HCT116 (cell line): ENCODE data around the gene GBX1. TPM values are rescaled to one million over a fixed set of nuclear protein-coding genes. Genes with fewer than 3 reads are reported as not detected.

ENCODE experiments used
- ATAC-seq: fragments of 200-7000 bp; cut with Tn5 transposase; 2 replicates; pipeline ENCODE4 v1.9.1; 2020; ENCODE audit warnings: mild to moderate bottlenecking, moderate library complexity
- BruUV-seq: library from RNA; stranded (reverse); fragments of 400-500 nt; replicated peaks from 2 replicates; lab custom pipeline; 2021; lab: Mats Ljungman, UMichigan
- CTCF ChIA-PET: fragments of 300-600 bp; sonication (Branson Sonifier 250); formaldehyde crosslinking; loops from one replicate; lab custom pipeline; 2021; ENCODE audit warnings: antibody characterized with exemption; lab: Charles Lee
- POLR2A ChIA-PET: fragments of 300-600, 350-600 bp; sonication (Branson Sonifier 250); formaldehyde crosslinking; loops from one replicate; lab custom pipeline; 2021; ENCODE audit warnings: antibody characterized with exemption; lab: Charles Lee
- RAD21 ChIA-PET, 2 experiments: fragments of 300-600 bp; sonication (Branson Sonifier 250); formaldehyde crosslinking; loops; one replicate each; lab custom pipeline; 2023; ENCODE audit warnings: low total read pairs in 2 of 2; ENCODE audit not compliant: uncharacterized antibody in 2 of 2, unreplicated experiment in 2 of 2, low non-redundant PET in 1 of 2; lab: Charles Lee
- DNase-seq: peaks from one replicate; pipeline ENCODE4 v3.0.0-alpha.2; 2010; ENCODE audit warnings: low read depth, low spot score
- H2AFZ ChIP-seq: fragments of 200-600 bp; shearing (Covaris generic), sonication (generic); 2 replicates; pipeline ENCODE4 v1.6.1; 2017; ENCODE audit warnings: low read depth, mixed run types, mixed read lengths, antibody characterized with exemption, low read length; ENCODE audit not compliant: poor library complexity, severe bottlenecking
- H3K27ac ChIP-seq: 2 replicates; pipeline ENCODE4 v1.5.1; 2012; ENCODE audit warnings: low read depth, low read length
- H3K27me3 ChIP-seq: fragments of 200-600 bp; sonication (generic); 2 replicates; pipeline ENCODE4 v1.6.1; 2016; ENCODE audit warnings: mixed run types, low read length, mixed read lengths; ENCODE audit not compliant: insufficient read depth
- H3K36me3 ChIP-seq, 2 experiments: fragments of 200-500 bp in 1 of 2; fragments of 200-600 bp in 1 of 2; sonication (Bioruptor generic) in 1 of 2; sonication (generic) in 1 of 2; 2 replicates each; pipeline versions ENCODE4 v1.5.1 to v1.6.1; 2014 to 2016; ENCODE audit warnings: low read length in 2 of 2, inconsistent platforms in 1 of 2, mixed read lengths in 1 of 2, mixed run types in 1 of 2; ENCODE audit not compliant: insufficient read depth in 2 of 2, control insufficient read depth in 1 of 2
- H3K4me1 ChIP-seq, 2 experiments: fragments of 200-600 bp in 1 of 2; sonication (generic) in 1 of 2; 2 replicates each; pipeline versions ENCODE4 v1.5.1 to v1.6.1; 2012 to 2017; ENCODE audit warnings: low read length in 2 of 2, inconsistent platforms in 1 of 2, mild to moderate bottlenecking in 1 of 2, mixed read lengths in 1 of 2, mixed run types in 1 of 2, moderate library complexity in 1 of 2; ENCODE audit not compliant: insufficient read depth in 2 of 2, control insufficient read depth in 1 of 2
- H3K4me2 ChIP-seq: fragments of 200-600 bp; sonication (generic); 2 replicates; pipeline ENCODE4 v1.6.1; 2017; ENCODE audit warnings: mixed run types, low read length, mixed read lengths
- H3K4me3 ChIP-seq, 2 experiments: fragments of 200-600 bp in 1 of 2; sonication (generic) in 1 of 2; replicated peaks in 1 of 2; 2 replicates each; pipeline ENCODE4 v1.5.1; 2011 to 2016; ENCODE audit warnings: low read length in 2 of 2, control low read depth in 1 of 2, low read depth in 1 of 2, mild to moderate bottlenecking in 1 of 2, mixed read lengths in 1 of 2, mixed run types in 1 of 2
- H3K79me2 ChIP-seq: fragments of 200-600 bp; sonication (generic); 2 replicates; pipeline ENCODE4 v1.6.1; 2017; ENCODE audit warnings: mild to moderate bottlenecking, mixed run types, low read length, moderate library complexity, mixed read lengths; ENCODE audit not compliant: insufficient read depth
- H3K9ac ChIP-seq: fragments of 200-600 bp; sonication (generic); 2 replicates; pipeline ENCODE4 v1.6.1; 2016; ENCODE audit warnings: low read length, mixed read lengths
- H3K9me2 ChIP-seq: fragments of 200-600 bp; sonication (generic), shearing (Covaris generic); 2 replicates; pipeline ENCODE4 v1.6.1; 2017; ENCODE audit warnings: mixed run types, mild to moderate bottlenecking, moderate library complexity; ENCODE audit not compliant: insufficient read depth
- H3K9me3 ChIP-seq, 2 experiments: fragments of 200-500 bp in 1 of 2; fragments of 200-600 bp in 1 of 2; sonication (Bioruptor generic) in 1 of 2; sonication (generic) in 1 of 2; 2 replicates each; pipeline ENCODE4 v1.6.1; 2014 to 2017; ENCODE audit warnings: low read length in 2 of 2, mixed read lengths in 2 of 2, inconsistent platforms in 1 of 2, low read depth in 1 of 2, mild to moderate bottlenecking in 1 of 2, mixed run types in 1 of 2, moderate library complexity in 1 of 2; ENCODE audit not compliant: control insufficient read depth in 1 of 2, insufficient read depth in 1 of 2
- H4K20me1 ChIP-seq: fragments of 200-600 bp; sonication (generic), shearing (Covaris generic); 2 replicates; pipeline ENCODE4 v1.6.1; 2017; ENCODE audit warnings: mixed run types, mild to moderate bottlenecking, moderate library complexity; ENCODE audit not compliant: insufficient read depth
- ATF3 ChIP-seq: IDR thresholded peaks from 2 replicates; pipeline ENCODE4 v1.6.1; 2012
- CBX3 ChIP-seq: IDR thresholded peaks from 2 replicates; pipeline ENCODE4 v1.6.1; 2012; ENCODE audit warnings: low read depth
- EGR1 ChIP-seq: IDR thresholded peaks from 2 replicates; pipeline ENCODE4 v1.6.1; 2012; ENCODE audit warnings: low read depth
- ELF1 ChIP-seq: IDR thresholded peaks from 2 replicates; pipeline ENCODE4 v1.6.1; 2012; ENCODE audit warnings: low read depth, borderline replicate concordance
- EZH2 ChIP-seq: fragments of 200-600 bp; sonication (generic); IDR thresholded peaks from 2 replicates; pipeline ENCODE4 v1.6.1; 2017; ENCODE audit warnings: antibody characterized with exemption, mixed run types
- FOSL1 ChIP-seq: IDR thresholded peaks from 2 replicates; pipeline ENCODE4 v1.6.1; 2012; ENCODE audit warnings: low read depth
- JUND ChIP-seq: IDR thresholded peaks from 2 replicates; pipeline ENCODE4 v1.6.1; 2012
- POLR2AphosphoS5 ChIP-seq: IDR thresholded peaks from 2 replicates; pipeline ENCODE4 v1.6.1; 2011; ENCODE audit warnings: mild to moderate bottlenecking, low read depth, low read length, moderate library complexity
- ZNF274 ChIP-seq: fragments of 200-500 bp; sonication (Bioruptor generic); IDR thresholded peaks from 2 replicates; pipeline ENCODE4 v1.6.1; 2014; ENCODE audit warnings: mild to moderate bottlenecking, low read depth, low read length, inconsistent platforms
- intact Hi-C: fragments of 100-400 bp; cut with micrococcal nuclease; formaldehyde crosslinking; loops from 2 replicates; pipeline ENCODE4 v1.10.0; 2022
- total RNA-seq: library from RNA; stranded (reverse); gene quantifications from one replicate; pipeline ENCODE4 v1.2.1, GENCODE V29; 2021; ENCODE audit not compliant: unreplicated experiment

The GBX1 gene
- total RNA-seq, 1 experiment from 2014 or later: 0.86 TPM

GRCh38 chr7:151117565-151117964 lies 49.9 kb downstream of the GBX1 start:
- ChIA-PET POLR2A (interaction anchor here (0.5 kb wide), 1 partner anchor 21 kb away, joined by 4 read pairs; no protein-coding TSS in a partner anchor), RAD21 (no interaction called here), CTCF (interaction anchor here (1.3 kb wide), 1 partner anchor 89 kb away, joined by 3 read pairs; the partner anchor contains the start of gene ABCB8)
- Histone ChIP-seq H3K4me3 (no peak overlapping the region), H3K9me3 (no peaks in the 10 kb centered on the region), H3K27me3 (no peaks in the 10 kb centered on the region), H3K4me1 (peaks cover 21 to 36% of the 10 kb centered on the region in 2 experiments), H3K36me3 (peaks cover 4 to 24% of the 10 kb centered on the region in 2 experiments; a peak in 3 of 4 replicates), H3K79me2 (peaks cover 48% of the 10 kb centered on the region), H2AFZ (no peak overlapping the region), H3K4me2 (no peak overlapping the region), H4K20me1 (no peaks in the 10 kb centered on the region), H3K9ac (no peak overlapping the region), H3K9me2 (no peaks in the 10 kb centered on the region), H3K27ac (peak overlapping the region; percentile 82; the same call in 1 of the 2 replicates)
- ATAC-seq (no peak), DNase-seq (no peak)
- intact Hi-C loops: no loop called here
- BruUV-seq: no TSS peak
- TF ChIP-seq FOSL1 (no peak), ATF3 (no peak)

DNA sequence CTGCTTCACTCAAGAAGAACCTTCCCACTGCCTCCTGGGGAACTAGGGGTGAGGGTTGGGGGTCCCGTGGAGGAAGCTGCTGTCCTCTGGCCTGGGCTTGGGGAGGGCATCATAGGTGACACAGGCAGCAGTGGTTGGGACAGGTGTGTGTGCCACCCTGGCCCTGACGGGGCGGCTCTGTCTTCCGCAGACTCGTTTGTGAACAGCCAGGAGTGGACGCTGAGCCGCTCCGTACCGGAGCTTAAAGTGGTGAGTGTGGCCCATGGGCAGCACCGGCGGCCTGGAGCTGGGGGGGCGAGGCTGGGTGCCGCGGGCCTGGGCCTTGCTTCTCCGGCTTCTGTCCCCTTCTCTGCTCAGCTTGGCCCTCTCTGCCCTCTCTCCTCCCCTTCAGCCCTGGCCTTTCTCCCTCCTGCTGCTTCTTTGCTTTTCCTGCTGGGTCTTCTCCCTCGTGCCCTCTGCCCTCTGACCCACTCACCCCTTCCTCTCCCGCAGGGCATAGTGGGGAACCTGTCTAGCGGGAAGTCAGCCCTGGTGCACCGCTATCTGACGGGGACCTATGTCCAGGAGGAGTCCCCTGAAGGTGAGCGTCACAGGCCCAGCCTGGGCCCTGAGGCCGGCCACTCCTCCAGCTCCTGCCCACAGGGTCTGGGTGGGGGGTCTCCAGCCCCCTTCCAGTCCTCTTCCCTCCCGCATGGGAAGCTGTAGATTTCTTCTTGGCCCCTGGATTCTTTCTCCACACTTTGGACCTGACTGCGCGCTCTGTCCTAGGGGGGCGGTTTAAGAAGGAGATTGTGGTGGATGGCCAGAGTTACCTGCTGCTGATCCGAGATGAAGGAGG lies 50.7 kb downstream of the GBX1 start:
- POLR2A ChIA-PET: interaction anchor here (1.0 to 1.4 kb wide), 3 partner anchors 31 to 55 kb away, joined by 3 to 7 read pairs (median 4); partner anchors contain the start of gene AGAP3
- Histone ChIP-seq H3K4me1 (peaks cover 27 to 43% of the 10 kb centered on the region in 2 experiments), H3K27ac (peak overlapping the region; percentile 82), H3K36me3 (peaks cover 4 to 24% of the 10 kb centered on the region in 2 experiments; a peak in 3 of 4 replicates), H3K9me3 (no peaks in the 10 kb centered on the region), H2AFZ (no peak overlapping the region), H3K27me3 (no peaks in the 10 kb centered on the region), H3K79me2 (peaks cover 56% of the 10 kb centered on the region), H3K9me2 (no peaks in the 10 kb centered on the region), H4K20me1 (no peaks in the 10 kb centered on the region), H3K4me2 (peak overlapping the region; percentile 99), H3K4me3 (peak overlapping the region; percentile 48 to 68), H3K9ac (peak overlapping the region; percentile 64)
- intact Hi-C loops: no loop called here
- DNase-seq (no peak), ATAC-seq (no peak)
- CTCF ChIA-PET: interaction anchor here (1.1 to 1.7 kb wide), 4 partner anchors 7 to 108 kb away, joined by 3 to 5 read pairs (median 4); no protein-coding TSS in a partner anchor
- RAD21 ChIA-PET: no interaction called here
- no TSS peak for BruUV-seq
- TF ChIP-seq EZH2: no peak
- TF ChIP-seq CBX3: no peak
- TF ChIP-seq EGR1: no peak
- no peak for TF ChIP-seq ELF1
- no peak for TF ChIP-seq JUND
- no peak for TF ChIP-seq ZNF274
- no peak for TF ChIP-seq POLR2AphosphoS5
